Measurements from ENCODE around the gene CYBA. TPM values are rescaled to one million over a fixed set of nuclear protein-coding genes. Genes with fewer than 3 reads are reported as not detected.

CYBA gene
- total RNA-seq, 4 donors from 2014 or later = 67.1 to 205 (median 98.7) TPM

- no peak overlapping the region for H3K4me3 ChIP-seq
- H3K27me3 ChIP-seq = no peaks in the 10 kb centered on the region
- DNase-seq = no peak
- H3K9me3 ChIP-seq = no peaks in the 10 kb centered on the region
- no peak overlapping the region for H3K27ac ChIP-seq
- peaks cover 0 to 67% (median 9%) of the 10 kb centered on the region in 3 donors for H3K36me3 ChIP-seq
- H3K4me1 ChIP-seq = peaks cover under 1 to 21% (median 6%) of the 10 kb centered on the region in 3 donors
- TF ChIP-seq POLR2A (IDR thresholded peaks at IDR 0.05) (no peak), CTCF (IDR thresholded peaks at IDR 0.05) (no peak)
- WGBS, 2 donors = 88 to 97% methylated on average over 8 to 12 of the region's 15 CpGs
- intact Hi-C loops (cut with DNase I) = no loop called here
Measured at GRCh38 chr16:88658714-88659113, 7.9 kb upstream of the CYBA start.

GRCh38 chr16:88657371-88657770 lies 6.5 kb upstream of the CYBA start:
- Histone ChIP-seq H3K27me3 (no peaks in the 10 kb centered on the region), H3K36me3 (peaks cover 0 to 80% (median 9%) of the 10 kb centered on the region in 3 donors), H3K9me3 (no peaks in the 10 kb centered on the region), H3K4me3 (no peak overlapping the region), H3K4me1 (peaks cover 0 to 14% (median 5%) of the 10 kb centered on the region in 3 donors), H3K27ac (no peak overlapping the region)
- TF ChIP-seq POLR2A (IDR thresholded peaks at IDR 0.05) (no peak), CTCF (IDR thresholded peaks at IDR 0.05) (no peak)
- no CpG with 5 or more reads among the region's 19 CpGs for WGBS, 2 donors
- intact Hi-C loops (cut with DNase I) = no loop called here
- DNase-seq = no peak

DNA sequence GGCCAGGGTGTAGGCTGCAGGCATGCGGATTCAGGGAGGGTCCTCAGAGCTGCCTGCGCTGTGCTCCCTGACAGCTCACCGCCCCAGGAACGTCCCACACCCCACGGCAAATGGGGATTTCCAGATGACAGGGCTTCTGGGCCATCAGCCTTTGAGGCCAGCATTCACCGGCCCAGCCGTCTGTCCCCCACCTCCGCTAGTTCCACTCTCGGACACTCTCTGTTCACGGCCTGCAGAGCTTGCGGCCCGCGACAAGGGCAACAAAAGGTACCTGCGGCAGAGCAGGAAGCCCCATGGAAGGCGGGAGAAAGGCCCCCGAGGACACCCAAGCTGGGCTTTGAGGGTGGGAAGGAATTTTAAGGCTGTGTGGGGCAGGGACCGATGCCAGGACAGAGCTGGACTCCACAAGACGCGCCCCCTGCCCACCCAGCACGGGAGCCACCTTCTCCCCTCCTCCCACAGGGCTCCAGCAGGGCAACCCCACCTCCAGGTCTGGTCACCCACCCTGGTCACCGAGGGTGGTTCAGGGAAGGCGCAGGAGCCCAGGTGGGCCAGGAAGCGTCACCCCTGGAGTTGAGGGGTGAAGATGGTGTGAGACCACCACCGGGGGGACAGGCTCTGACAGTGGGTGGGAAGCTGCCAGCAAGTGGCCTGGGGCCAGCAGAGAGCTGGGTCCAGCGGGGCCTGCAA lies 5.6 kb upstream of the CYBA start:
- Histone ChIP-seq H3K4me3 (no peak overlapping the region), H3K27me3 (no peaks in the 10 kb centered on the region), H3K4me1 (peaks cover 2 to 14% (median 4%) of the 10 kb centered on the region in 3 donors), H3K27ac (no peak overlapping the region), H3K36me3 (peaks cover 0 to 88% (median 9%) of the 10 kb centered on the region in 3 donors), H3K9me3 (no peaks in the 10 kb centered on the region)
- WGBS, 2 donors = 80 to 85% methylated on average over 1 to 11 of the region's 25 CpGs
- no peak for TF ChIP-seq CTCF (IDR thresholded peaks at IDR 0.05)
- TF ChIP-seq POLR2A (IDR thresholded peaks at IDR 0.05) = no peak
- intact Hi-C loops (cut with DNase I) = no loop called here
- DNase-seq = no peak

GRCh38 chr16:88655733-88656281 lies 5.0 kb upstream of the CYBA start:
- no CpG with 5 or more reads among the region's 29 CpGs for WGBS, 2 donors
- no peaks in the 10 kb centered on the region for H3K9me3 ChIP-seq
- DNase-seq = no peak

More at GRCh38 chr16:88655733-88656281, 5.0 kb upstream of the CYBA start:
- intact Hi-C loops (cut with DNase I) = no loop called here
- no peak overlapping the region for H3K27ac ChIP-seq
- TF ChIP-seq POLR2A (IDR thresholded peaks at IDR 0.05) = no peak
- no peak for TF ChIP-seq CTCF (IDR thresholded peaks at IDR 0.05)
- peaks cover 7 to 15% (median 7%) of the 10 kb centered on the region in 3 donors for H3K4me1 ChIP-seq
- H3K27me3 ChIP-seq = no peaks in the 10 kb centered on the region
- H3K4me3 ChIP-seq = no peak overlapping the region
- H3K36me3 ChIP-seq = peaks cover 0 to 88% (median 9%) of the 10 kb centered on the region in 3 donors
